ENCODE data around the gene PCLAF.
"Not testable (repeated sequence)": the region's sequence is repeated elsewhere in the genome, so short reads cannot be mapped to it uniquely, and the experiment has no call there.

The PCLAF gene

DNA sequence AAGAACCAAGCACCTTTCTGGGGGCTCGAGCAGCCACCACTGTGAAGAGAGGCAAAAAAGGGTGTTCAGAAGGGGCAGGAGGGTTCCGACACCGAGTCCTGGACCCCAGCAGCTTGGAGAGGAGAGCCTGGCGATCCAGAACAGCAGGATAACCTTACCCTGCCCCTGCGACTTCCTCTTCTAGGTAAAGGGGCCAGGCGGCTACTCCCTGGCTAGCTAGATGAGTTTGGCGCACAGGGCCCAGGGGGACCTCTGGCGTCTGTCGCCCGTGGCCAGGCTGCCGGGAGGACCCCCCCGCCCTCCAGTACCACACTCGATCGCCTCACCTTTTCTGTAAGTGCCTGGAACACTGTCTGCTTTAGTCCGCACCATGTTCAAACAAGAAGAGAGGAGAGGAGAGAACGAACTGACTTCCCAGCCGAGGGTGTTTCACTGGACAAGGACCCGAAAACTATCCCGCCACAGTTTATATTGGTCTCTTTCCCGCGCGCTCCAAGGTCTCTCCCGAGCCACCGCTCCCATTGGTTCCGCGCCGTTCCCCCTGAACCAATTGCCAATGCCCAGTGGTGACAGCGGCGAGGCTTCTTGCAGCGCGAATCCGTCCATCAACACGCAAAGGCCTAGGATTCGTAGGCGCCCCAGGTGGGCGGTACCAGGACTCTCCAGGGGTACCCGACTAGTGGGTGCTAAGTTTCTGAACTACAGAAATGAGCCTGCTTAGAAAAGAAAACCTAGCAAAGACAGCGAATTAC lies at the start of gene PCLAF:
Gene PCLAF (minus strand): TSS at position 442 of the 752 bp plus-strand sequence. CDS start 70 bp downstream, at position 372.
- DNase-seq (ENCODE audit: low spot score) = peak; percentile 90

- DNase-seq (ENCODE audit: low spot score) = no peak
These were observed 48.9 kb upstream of the PCLAF start for GRCh38 chr15:64430000-64430735.

GRCh38 chr15:64429448-64429847 lies 48.2 kb upstream of the PCLAF start:
- no peak for DNase-seq (ENCODE audit: low spot score)

DNA sequence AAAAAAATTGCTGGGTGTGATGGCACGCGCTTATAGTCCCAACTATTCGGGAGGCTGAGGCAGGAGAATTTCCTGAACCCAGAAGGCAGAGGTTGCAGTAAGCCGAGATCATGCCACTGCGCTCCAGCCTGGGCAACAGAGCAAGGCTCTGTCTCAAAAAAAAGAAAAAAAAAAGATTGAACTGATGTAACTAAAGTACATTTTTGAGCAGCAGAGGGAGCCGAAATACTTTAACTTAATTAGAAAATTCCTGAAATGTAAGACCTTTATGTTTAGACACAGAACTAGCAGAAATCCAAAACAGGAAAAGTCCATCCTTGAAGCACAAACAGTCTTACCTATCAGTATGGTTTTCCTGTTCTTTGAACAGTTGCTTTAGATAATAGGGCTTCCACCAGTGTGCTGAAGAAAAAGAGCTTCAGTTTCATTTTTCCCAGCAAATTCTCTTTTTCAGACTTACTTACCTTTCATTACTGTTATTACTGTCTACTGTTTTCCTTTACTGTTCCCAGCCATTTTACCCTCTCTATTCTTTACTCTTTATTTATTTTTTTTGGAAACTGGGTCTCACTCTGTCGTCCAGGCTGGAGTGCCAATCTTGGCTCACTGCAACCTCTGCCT lies 45.7 kb upstream of the PCLAF start:
- DNase-seq (ENCODE audit: low spot score) = no peak

DNA sequence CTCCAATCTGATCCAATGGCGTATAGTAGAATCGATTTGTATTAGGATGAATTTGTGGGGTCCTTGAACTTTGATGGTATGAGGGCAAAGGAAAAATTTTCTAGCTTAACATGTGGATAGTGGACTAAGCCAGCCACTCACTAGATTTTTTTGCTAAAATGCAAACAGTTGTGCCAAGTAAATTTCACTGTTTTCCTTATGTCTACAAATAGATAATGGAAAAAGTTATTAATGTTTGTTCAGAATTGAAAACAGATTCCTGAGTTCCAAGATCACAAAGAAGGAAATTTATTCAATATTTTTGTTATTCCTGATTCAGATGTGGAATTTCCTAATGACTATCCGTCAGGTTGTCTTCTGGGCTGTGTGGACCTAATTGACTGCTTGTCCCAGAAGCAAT lies 44.0 kb upstream of the PCLAF start:
- DNase-seq (ENCODE audit: low spot score) = no peak

- no peak for DNase-seq (ENCODE audit: low spot score)
These were observed 42.7 kb upstream of the PCLAF start for GRCh38 chr15:64423970-64424369.

- no peak for DNase-seq (ENCODE audit: low spot score)
These were observed 41.5 kb upstream of the PCLAF start for GRCh38 chr15:64422697-64423096.

GRCh38 chr15:64412216-64412615 lies 31.0 kb upstream of the PCLAF start:
- no peak for DNase-seq (ENCODE audit: low spot score)

DNA sequence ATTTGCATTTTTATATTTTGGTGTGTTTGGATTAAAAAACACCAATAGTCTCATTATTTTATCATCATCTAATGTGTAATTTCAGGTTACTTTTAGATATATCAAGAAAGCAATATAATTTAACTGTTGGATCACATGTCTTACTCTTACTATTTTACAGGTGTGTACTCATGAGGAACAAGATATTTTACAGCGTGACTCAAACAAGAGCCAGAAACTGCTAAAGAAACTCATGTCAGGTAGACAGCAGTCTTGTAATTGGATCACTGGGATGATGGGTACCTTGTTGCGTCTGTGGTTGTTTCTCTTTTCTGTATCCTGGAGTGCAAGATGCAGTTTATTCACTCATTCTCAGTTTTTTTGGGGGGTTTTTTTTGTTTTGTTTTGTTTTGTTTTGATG lies 19.3 kb upstream of the PCLAF start:
- no peak for DNase-seq (ENCODE audit: low spot score)

DNA sequence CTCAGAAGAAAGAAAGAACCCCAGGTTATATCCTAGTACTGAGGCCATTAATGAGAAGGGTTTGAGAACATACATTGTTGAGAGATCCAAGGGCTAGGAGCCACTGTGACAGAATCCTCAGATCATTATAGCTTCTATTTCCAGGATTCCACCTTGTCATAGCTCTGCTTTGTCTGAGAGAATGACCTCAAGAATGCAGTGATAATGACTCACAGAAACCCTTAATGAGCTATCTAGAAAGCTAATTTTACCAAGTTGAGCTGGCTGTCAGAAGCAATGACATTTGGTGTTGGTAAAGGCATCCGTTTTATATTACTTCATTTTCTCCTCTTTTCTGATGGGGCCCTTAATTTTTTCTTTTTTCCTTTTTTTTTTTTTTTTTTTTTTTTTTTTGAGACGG lies 17.3 kb upstream of the PCLAF start:
- no peak for DNase-seq (ENCODE audit: low spot score)

GRCh38 chr15:64396789-64397188 lies 15.5 kb upstream of the PCLAF start:
- no peak for DNase-seq (ENCODE audit: low spot score)

GRCh38 chr15:64392471-64392870 lies 11.2 kb upstream of the PCLAF start:
- not testable (repeated sequence) for DNase-seq (ENCODE audit: low spot score)

DNA sequence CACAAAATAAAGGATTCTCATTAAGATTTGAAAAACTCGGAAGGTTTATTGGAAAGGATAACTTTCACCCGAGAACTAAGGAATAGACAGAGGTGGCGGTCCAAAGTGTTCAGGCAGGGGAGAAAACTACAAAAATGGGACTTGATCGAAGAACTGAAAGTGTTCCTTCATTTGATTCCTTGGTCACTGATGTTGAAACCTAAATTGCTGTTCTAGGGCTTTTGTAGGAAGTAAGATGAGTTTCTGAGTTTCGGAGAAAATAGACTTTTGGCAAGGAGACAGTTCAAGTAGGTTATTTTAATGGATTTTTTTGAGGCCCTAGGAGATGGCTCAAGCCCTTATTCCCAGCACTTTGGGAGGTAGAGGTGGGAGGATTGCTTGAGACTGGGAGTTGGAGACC lies 7.8 kb upstream of the PCLAF start:
- DNase-seq (ENCODE audit: low spot score) = no peak

DNA sequence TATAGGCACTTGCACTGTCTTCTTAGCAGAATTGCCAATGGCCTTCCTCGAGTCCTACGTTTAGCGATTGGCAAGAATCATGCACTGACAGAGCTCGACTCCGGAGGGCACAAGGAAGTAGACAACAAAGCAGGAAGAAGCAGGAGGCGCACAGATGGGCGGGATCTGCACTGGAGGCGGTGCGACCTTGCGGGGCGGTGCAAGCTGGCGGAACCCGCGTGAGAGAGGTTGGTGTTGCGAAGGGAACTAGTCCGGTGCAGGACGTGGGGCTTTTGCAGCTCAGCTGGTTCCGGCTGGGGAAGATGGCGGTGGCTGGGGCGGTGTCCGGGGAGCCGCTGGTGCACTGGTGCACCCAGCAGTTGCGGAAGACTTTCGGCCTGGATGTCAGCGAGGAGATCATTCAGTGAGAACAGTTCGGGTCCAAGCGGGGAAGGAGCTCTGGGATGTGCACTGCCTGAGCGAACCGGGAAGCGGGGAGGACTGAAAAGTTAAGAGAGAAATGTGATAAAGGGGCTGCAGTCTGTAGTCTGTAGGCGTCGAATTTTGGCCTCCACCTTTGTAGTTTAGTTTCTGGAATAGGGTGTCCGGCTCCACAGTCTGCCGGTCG lies 6.4 kb upstream of the PCLAF start, which contains the start of gene TRIP4:
Gene TRIP4 (plus strand): TSS at position 275 of the 607 bp plus-strand sequence. CDS start 28 bp downstream, at position 303.
- DNase-seq (ENCODE audit: low spot score) = peak; percentile 79

GRCh38 chr15:64386291-64386690 lies 5.0 kb upstream of the PCLAF start:
- DNase-seq (ENCODE audit: low spot score) = no peak

DNA sequence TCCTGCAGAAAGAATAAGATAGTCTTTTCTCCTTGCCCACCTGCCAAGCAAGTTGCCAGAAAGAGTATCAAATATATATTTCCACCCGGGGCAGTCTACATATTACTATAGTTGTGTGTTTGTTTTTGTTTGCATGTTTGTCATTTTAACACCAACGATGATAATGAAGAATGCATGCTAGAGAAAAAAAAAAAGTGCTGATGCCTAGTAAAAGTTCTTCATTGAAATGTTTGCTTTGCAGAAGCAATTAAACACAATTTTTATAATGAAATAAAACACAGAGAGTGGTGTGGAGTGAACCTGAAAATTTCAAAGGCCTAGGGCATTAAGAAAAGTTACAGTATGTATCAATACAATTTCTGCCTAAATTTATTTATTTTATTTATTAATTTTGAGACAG lies 2.5 kb upstream of the PCLAF start:
- no peak for DNase-seq (ENCODE audit: low spot score)

- DNase-seq (ENCODE audit: low spot score) = peak; percentile 10
These were observed 941 bp downstream of the PCLAF start for GRCh38 chr15:64380130-64380870.

- no peak for DNase-seq (ENCODE audit: low spot score)
These were observed 1.9 kb downstream of the PCLAF start for GRCh38 chr15:64379216-64379960.

- DNase-seq (ENCODE audit: low spot score) = no peak
These were observed 7.9 kb downstream of the PCLAF start for GRCh38 chr15:64373360-64373759.

DNA sequence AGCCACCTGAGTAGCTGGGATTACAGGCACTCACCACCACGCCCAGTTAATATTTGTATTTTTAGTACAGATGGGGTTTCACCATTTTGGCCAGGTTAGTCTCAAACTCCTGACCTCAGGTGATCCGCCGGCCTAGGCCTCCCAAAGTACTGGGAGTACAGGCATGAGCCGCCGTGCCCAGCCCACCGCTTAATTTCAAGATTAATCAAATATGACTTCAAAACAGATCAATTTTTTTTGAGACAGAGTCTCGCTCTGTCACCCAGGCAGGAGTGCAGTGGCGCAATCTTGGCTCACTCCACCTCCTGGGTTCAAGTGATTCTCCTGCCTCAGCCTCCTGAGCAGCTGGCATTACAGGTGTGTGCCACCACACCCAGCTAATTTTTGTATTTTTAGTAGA lies 9.9 kb downstream of the PCLAF start:
- DNase-seq (ENCODE audit: low spot score) = not testable (repeated sequence)

- no peak for DNase-seq (ENCODE audit: low spot score)
These were observed 12.1 kb downstream of the PCLAF start for GRCh38 chr15:64369078-64369607.

Data from HuH-7.5 (cell line).